Activated CD4-positive, alpha-beta T cell treated with anti-CD3 and anti-CD28 coated beads, Interleukin-2, Interleukin-4, amounts not matched to agents 100 ng/mL and 50 ng/mL, durations not matched to agents 16 hours and 8 hours (primary cell): ENCODE measurements around the gene CSF2RB.

Experiments used
- DNase-seq: peaks from one replicate; pipeline ENCODE4 v3.0.0-alpha.2; 2020; ENCODE audit warnings: low spot score

Gene CSF2RB

DNA sequence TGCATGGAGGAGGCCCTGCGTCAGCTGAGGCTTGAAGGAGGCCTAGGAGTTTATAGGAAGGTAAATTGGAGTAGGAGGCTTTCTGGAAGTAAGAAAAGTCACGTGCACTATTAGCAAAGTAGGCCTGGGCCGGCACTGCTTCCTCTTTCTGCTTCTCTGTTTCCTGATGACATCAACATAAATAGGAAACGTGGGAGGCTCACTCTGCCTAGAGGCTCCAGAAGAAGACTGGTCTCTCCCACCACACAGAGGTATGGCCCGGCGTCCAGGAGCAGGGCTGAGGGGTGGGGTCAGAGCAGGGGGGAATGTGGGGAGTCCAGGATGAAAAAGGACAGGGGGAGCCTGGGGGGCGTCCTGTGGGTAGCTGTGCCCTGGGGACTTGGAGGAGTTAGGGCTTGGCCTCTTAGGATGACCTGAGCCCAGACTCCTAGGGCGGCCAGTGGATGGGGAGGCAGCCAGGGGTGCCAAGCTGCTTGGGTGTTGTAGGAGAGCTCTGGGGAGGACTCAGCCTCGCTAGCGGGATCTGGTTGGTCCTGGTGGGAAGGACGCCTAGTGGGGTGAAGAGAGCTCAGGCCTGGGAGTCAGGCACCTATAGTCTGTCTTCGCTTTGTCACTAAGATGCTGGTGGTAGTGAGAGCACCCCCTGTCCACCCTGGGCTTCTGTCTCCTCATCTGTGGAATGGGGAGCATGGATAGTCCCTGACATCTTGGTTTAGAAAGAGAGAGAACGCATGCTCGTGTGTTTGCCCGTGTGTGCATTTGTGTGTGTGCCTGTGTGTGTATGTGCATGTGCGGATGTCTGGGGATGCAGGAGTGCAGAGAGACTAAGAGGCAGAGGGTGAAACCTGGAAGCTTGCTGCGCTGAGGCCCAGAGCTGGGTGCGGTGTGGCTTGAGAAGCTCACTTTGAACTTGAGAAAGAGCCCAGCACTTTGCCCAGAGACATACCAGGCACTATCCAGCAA, at the start of gene CSF2RB:
Gene CSF2RB (plus strand): TSS at position 202 of the 963 bp plus-strand sequence. CDS start 8,580 bp downstream, outside the sequence.
- DNase-seq: no peak

DNA sequence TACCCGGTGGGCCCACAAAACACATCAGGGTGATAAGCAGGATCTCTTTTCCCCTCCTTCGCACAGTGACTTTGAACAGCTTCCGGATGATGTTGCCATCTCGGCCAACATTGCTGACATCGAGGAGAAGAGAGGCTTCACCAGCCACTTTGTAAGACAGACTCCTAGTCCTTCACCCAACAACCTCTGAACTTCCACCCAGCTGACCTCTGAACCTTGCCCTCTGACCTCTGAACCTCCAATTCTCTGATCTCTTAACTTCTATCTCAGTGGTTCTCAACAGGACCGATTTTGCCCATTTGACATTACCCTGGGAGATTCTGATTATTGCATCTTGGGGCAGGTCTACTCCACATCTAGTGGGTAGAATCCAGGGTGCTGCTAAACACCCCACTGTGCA, 49.4 kb upstream of the CSF2RB start:
- DNase-seq: no peak

DNA sequence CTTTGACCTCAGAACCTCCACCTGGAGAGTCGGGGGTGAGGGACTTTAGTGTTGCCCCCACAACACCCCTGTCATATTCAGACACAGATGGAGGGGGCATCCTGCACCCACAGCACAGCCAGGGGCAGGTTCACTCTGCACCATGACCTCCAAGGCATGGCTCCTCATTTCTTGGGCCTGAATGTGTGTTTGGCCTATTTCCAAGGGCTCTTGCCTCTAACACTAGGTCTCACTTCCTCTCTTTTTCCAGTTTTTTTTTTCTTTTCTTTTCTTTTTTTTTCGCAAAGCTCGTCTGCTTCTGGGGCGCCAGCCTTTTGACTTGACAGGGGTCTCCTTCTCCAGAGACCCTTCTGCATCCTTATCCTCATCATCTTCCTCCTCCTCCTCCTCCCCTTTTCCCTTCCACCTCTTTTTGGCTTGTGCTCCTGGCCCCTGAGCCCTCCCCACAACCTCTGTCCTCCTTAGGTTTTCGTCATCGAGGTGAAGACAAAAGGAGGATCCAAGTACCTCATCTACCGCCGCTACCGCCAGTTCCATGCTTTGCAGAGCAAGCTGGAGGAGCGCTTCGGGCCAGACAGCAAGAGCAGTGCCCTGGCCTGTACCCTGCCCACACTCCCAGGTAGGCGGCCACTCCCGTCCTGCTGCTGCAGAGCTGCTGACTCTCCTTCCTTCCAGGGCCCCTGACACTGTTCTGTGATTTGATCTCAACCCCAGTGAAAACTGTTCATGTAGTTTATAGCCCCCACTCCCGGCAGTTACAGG, 48.8 kb upstream of the CSF2RB start:
- no peak for DNase-seq

DNA sequence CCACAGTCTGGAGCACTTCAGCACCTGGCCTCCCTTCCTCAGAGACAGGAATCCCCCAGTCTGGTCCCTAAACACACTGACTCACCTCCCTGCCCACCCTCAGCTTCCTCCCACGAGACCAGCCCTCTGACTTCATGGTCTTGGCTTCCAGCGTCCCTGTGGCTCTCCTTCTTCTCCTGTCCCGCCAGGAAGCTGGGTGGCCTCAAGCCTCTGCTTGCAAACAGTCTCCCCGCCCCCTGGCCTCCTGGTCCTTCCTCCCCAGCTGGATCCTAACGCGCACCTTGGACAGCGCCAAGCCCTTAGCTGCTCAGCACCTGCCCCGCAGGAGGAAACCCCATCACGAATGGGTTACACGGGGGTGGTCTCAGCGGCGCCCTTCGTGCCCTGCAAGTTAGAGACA, 48.1 kb upstream of the CSF2RB start:
- DNase-seq: no peak

DNA sequence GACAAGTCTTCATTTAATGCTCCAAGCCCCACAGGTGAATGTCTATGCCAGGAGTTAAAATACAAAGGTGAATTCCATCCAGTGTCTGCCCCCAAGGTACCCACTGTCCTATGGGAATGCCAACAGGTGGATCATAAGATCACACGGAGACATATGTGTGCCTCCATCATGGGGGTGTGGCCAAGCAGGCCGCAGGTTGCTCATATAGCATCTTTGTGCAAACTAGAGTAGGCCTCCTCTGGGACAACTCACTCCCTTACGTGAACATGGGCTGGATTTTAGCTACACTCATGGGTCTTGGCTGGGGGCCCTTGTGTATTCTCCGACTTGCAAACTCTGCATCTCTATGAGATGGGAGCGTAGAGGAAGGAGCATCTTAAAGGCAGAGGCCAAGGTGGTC, 45.7 kb upstream of the CSF2RB start:
- no peak for DNase-seq

DNA sequence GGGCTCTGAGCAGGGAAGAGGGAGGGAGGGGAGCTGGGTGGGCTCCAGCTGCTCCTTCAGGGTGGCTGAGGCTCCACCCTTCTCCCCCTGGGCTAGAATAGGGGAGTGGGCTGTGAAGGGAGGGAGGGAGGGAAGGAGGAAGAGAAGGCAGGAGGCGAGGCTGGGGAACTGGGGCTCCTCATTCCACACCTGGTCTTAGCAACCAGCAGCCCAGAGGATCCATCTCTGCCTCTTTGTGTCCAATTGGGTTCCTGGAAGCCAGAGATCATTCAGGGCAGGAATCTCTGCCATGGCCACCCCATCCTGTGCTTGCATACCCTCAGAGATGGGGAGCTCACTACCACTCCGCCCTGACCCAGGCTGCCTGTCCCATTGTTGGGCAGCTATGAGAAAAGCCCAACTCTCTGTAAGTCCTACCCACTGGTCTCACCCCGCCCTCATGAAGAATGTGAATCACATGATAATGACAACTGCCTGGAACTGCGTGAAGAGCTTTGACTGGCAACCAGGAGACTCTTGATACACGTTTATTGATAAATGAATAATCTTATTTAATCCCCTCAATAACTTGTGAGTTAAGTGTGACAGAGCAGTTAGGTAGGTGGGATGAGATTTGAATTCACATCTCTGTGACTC, 44.8 kb upstream of the CSF2RB start:
- no peak for DNase-seq

DNA sequence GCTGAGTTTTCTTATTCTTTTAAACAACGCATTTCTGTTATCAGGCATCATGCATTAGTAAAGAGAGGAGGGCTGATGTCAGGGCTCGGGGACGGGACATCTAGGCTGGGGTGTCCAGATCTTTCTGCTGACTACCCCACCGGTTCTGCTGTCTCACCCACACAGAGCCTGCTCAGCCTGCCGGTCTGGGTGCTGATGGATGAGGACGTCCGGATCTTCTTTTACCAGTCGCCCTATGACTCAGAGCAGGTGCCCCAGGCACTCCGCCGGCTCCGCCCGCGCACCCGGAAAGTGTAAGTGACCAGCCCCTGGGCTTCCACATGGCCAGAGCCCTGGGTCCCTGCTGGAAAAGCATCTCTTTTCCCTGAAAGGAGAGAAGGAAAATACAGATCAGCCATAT, 43.2 kb upstream of the CSF2RB start:
- DNase-seq: no peak

DNA sequence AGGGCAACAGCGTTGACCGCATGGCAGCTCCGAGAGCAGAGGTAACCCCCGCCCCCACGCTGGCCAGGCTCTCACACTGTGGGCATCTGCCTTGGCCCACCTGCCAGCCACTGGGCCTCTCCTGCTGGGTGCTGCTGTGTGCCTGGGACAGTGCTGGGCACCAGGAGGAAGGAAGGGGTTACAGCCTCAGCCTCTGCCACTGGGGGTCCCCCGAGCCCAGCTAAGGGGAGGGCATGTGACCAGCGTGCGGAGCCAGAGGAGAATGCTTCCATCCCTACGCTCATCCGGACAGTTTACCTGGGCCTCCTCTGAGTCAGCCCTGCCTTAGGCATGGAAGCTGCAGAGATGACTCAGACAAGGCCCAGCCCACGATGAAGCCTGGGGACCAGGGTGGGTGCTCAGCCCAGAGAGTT, 41.8 kb upstream of the CSF2RB start:
- DNase-seq: no peak

DNA sequence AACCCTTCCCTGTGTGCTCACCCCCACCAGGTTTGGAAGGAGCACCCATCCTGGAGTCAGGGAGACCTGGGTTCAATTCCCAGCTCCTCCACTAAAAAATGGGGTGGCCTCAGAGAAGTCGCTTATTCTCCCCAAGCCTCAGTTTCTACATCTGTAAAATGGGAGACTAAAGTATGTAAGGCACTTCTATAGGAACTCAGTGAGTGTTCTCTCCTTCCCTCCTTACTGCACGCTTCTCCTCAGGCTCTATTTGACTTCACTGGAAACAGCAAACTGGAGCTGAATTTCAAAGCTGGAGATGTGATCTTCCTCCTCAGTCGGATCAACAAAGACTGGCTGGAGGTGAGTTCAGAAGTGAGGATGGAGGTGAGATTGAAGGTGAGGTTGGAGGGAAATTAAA, 41.3 kb upstream of the CSF2RB start:
- DNase-seq: no peak

DNA sequence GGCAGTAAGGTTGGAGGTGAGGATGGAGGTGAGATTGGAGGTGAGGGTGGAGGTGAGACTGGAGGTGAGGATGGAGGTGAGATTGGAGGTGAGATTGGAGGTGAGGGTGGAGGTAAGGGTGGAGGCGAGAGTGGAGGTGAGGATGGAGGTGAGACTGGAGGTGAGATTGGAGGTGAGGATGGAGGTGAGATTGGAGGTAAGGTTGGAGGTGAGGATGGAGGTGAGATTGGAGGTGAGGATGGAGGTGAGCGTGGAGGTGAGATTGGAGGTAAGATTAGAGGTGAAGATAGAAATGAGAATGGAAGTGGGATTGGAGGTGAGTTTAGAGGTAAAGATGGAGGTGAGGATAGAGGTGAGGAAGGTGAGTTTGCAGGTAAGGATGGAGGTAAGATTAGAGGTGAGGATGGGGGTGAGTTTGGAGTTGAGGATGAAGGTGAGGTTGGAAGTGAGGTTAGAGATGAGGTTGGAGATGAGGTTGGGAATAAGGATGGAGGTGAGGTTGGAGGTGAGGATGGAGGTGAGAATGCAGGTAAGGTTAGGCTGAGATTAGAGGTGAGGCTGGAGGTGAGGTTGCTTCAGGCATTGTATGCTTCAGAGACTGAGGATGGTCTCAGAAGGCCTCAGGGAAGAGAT, 40.4 kb upstream of the CSF2RB start:
- DNase-seq: no peak

DNA sequence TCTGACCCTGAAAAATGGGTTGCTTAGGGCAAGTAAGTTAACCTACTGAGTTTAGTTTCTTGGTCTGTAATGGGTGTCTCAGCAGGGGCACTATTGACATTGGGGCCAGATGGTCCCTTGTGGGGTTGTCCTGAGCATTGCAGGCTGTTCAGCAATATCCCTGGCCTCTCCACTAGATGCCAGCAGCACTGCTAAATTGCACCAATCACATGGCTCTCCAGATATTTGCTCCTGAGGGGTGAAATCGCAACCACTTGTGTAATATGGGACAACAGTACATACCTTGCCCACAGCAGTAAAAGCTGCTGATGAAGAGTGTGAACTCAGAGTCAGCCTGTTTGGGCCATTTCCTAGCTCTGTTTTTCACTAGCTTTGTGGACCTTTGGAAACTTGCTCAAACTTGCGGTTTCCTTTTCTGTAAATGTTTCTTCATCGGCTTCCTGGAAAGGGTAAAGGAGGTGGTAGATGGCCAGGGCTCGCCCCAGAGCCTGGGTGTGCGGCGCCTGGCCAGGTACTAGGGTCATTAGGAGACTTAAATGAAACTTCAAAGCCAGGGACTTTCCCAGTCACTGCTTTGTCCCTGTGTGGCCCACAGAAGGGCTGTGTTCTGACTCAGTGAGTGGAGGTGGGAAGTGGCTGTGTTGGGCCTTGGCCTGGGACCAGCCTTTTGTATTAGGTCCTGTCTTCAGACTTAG, 39.7 kb upstream of the CSF2RB start:
- peak; percentile 88 for DNase-seq

DNA sequence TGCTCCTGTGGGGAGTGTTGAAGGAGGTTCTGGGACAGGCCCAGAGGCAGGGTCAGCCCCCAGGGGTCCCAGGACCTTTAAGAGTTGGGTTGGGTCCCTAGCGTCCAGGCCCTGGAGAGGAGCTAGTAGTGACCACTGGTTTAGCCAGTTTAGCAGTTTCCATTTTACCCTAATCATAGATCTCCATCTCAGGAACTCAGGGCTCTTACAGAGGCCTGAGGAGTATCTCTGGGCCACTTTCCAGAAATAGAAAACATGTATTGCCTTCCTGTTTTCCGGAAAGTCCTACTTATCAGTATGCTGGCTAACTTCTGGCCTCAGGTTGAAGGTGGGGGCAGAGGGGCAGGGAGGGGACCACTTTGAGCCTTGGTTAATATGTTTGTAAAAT, 39.1 kb upstream of the CSF2RB start:
- no peak for DNase-seq

DNA sequence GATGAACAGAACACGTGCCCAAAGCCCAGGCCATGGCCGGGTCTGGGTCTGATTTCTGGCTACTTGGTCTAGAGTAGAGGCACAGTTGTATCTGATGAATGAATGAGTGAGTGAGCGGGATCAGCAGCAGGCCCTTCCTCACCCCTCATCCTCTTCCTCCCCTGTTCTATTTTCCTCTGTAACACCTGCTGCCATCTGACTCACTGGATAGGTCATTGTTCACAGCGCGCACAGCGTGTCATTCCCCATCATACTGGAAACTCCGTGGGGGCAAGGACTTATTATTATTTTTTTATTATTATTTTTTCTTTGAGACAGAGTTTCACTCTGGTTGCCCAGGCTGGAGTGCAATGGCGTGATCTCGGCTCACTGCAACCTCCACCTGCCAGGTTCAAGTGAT, 38.7 kb upstream of the CSF2RB start:
- DNase-seq: no peak

DNA sequence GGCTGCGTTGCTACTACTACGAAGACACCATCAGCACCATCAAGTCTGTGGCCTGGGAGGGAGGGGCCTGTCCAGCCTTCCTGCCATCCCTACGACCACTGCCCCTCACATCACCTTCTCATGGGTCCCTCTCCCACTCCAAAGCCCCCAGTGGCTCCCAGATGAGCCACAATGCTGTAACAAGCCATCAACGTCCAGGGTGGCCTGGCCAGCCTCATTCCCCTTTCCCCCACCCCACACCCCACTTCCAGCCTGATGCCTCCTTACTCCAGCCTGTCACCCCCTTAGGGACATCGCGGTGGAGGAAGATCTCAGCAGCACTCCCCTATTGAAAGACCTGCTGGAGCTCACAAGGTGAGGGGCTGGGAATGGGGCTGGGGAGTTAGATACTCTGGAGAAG, 37.7 kb upstream of the CSF2RB start:
- no peak for DNase-seq

DNA sequence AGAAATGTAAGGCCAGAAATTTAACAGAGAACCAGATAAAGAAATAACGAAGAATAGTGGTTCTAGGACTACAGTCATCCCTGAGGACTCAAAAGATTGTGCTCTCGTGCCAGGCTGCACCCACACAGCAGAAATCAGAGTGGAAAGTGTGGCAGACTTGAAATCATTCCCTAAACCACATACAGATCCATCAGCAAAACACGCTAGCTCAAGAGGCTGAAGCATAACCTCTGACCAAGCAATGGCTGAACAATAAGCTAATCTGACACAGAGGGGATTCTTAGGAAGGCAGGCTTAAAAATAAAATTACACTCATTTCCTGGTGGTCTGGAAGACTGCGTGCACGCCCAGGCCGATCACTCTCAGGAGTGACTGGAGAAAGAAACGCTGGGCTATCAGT, 33.7 kb upstream of the CSF2RB start:
- DNase-seq: no peak

DNA sequence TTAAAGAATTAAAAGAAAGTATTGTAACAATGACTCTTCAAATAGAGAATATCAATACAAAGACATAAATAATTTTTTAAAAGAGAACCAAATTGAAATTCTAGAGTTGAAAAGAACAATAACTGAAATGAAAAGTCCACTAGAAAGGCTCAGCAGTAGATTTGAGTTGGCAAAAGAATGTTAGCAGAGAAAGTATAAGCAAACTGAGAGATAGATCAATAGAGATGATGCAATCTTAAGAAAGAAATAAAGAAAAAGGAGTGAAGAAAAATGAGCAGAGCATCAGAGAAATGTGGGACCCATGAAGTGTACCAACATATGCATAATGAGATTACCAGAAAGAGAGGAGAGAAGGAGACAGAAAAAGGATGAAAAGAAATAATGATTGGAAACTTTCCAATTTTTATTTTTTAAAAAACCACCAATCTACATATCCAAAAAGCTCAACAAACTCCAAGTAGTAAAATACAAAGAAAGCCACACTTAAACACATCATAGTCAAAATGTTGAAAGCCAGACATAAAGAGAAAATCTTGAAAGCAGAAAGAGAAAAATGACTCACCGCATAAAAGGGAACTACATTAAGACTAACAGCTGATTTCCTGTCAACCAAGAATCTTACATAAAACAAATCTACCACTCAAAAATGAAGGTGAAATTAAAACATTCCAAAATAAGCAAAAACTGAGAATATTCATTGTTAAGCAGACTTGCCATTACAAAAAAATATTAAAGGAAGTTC, 31.8 kb upstream of the CSF2RB start:
- DNase-seq: peak; percentile 57

DNA sequence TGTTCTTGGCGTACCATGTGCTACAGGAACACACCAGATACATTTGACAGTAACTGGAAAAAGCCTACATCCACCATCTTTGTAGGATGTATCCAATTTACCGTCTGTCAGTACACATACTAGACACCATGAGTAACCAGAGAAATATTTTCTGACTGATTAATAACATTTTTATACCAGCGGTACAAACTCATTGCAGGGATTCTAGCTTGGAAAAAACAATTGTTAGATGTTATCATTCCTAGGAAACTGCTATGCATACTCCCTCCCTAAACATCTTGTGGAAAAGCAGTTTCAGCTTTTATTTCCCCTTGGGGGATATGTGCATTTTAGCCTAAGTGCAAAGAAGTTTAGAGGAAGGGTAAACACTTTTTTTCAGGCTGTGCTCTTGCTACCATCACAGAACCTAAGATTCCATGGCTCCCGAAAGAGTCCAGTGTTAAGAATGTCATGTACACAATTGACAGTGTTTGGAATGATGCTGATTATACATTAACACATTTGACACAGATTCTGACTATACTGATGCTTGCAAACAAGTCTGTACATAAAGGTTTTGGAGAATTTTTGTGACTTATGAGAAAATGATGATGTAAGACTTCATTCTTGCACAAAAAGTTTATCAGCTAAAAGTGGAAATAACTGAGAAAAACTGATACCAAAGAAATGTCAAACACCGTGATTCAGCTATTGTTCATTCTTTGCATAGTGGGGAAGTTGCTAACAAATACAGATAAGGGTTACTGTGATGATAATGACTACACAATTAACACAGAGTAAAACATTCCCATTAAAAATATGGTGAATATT, 28.9 kb upstream of the CSF2RB start:
- DNase-seq: peak; percentile 23

DNA sequence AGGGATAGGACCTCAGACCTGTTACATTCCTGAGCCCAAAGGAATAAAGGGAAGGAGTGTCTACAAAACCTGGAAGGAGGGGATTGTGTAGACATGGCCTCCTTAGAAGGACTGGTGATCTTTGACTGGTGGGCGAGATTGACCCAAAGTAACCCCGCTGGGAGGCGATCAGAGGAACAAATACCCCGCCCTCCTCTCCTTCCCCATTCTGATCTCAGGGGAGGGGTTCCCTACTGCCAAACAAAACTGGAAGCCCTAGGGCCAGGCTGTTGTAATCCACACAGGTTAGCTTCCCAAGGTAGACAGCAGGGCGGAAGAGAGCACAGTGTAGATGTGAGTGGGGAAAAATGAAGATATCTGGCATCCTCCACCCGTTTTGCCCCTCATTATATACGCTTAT, 28.0 kb upstream of the CSF2RB start:
- no peak for DNase-seq

DNA sequence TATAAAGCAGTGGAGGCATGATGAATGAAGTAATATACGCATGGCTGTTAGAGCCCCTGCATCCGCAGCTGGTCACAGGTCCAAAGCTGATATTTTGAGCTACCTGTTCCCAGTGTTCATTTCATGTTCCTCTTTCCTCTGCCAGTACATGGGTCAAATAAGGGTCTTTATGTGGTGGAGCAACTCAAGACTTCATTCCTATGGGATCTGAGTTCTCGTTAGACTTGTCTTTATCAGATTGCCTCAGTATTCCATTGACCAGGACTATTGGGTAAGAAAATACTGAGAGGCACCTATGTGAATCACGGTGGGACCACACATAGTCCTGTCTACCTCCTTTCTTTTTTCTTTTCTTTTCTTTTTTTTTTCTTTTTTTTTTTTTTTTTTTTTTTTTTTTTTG, 27.4 kb upstream of the CSF2RB start:
- no peak for DNase-seq

DNA sequence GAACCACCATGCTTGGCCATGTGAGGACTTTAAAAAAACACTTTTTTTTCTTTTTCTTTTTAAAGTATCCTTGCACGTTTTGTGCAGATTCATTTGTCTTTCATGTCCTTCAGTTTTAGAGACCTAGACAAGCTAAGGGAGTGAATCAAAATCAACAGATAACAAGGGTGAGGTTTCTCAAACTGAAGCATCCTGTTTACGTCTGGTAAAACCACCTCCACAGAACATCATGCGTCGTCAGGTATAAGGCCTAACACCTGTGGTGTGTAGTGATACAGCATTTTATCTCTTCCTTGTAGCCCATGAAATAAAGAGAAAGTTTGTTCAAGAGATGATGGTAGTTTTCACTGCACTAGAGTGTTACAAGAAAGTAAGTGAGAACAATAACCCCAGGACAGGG, 26.3 kb upstream of the CSF2RB start:
- DNase-seq: no peak
